ENCODE results near the gene ALDH7A1. TPM values are rescaled to one million over a fixed set of nuclear protein-coding genes. Genes with fewer than 3 reads are reported as not detected.

The ALDH7A1 gene
- total RNA-seq, 1 experiment from 2014 or later = 148 TPM

GRCh38 chr5:126483156-126483555 is 111.9 kb downstream of the ALDH7A1 start:
- Histone ChIP-seq H3K79me1 (ENCODE audit: insufficient read depth, low read depth, low read length, poor library complexity, severe bottlenecking) (no peaks in the 10 kb centered on the region), H2BK20ac (ENCODE audit: low read depth, low read length, poor library complexity, severe bottlenecking) (no peak overlapping the region), H3T11ph (ENCODE audit: low read length) (no peak overlapping the region), H2BK120ac (ENCODE audit: low read depth, low read length, poor library complexity, severe bottlenecking) (no peak overlapping the region), H4K5ac (ENCODE audit: insufficient read length, low read depth, low read length) (no peak overlapping the region), H2AFZ (ENCODE audit: low read length) (no peak overlapping the region), H2BK5ac (ENCODE audit: insufficient read length, low read length) (no peak overlapping the region), H3K18ac (ENCODE audit: insufficient read length, low read depth, low read length) (no peak overlapping the region), H3K9ac (ENCODE audit: extremely low read depth, insufficient read length, low read length) (no peak overlapping the region), H4K8ac (replicated peaks; ENCODE audit: insufficient read length, low read depth, low read length) (no peak overlapping the region), H3K56ac (ENCODE audit: insufficient read length, low read depth, low read length) (no peak overlapping the region), H3K23me2 (ENCODE audit: insufficient read length, low read depth, low read length, poor library complexity, severe bottlenecking) (no peaks in the 10 kb centered on the region), H2BK15ac (ENCODE audit: low read depth, low read length) (no peak overlapping the region), H3K4me1 (ENCODE audit: insufficient read depth, low read length) (no peaks in the 10 kb centered on the region), H3K27me3 (ENCODE audit: insufficient read depth, low read length) (no peaks in the 10 kb centered on the region), H2AK5ac (ENCODE audit: insufficient read length, low read length) (no peak overlapping the region), H2BK12ac (ENCODE audit: insufficient read length, low read depth, low read length) (no peak overlapping the region), H3K23ac (ENCODE audit: insufficient read length, low read depth, low read length) (no peak overlapping the region), H3K27ac (ENCODE audit: insufficient read length, low read depth, low read length) (no peak overlapping the region), H3K4ac (ENCODE audit: low read depth, low read length) (no peak overlapping the region), H3K79me2 (ENCODE audit: insufficient read depth, low read length) (no peaks in the 10 kb centered on the region), H3K14ac (ENCODE audit: insufficient read depth, low read length) (no peak overlapping the region), H4K20me1 (ENCODE audit: control insufficient read depth, insufficient read depth, insufficient read length) (no peaks in the 10 kb centered on the region), H4K91ac (ENCODE audit: insufficient read length, low read depth, low read length) (no peak overlapping the region), H3K9me3 (ENCODE audit: control insufficient read depth, low read depth, low read length) (no peaks in the 10 kb centered on the region), H3K4me2 (ENCODE audit: insufficient read depth, insufficient read length, low read length) (no peak overlapping the region)
- H3K9me3 Mint-ChIP-seq = no peaks in the 10 kb centered on the region
- no peak overlapping the region; a peak in 1 of 7 replicates for H3K27ac Mint-ChIP-seq
- H3K4me3 Mint-ChIP-seq = no peak overlapping the region
- no peak for DNase-seq
- H3K27me3 Mint-ChIP-seq (ENCODE audit: low read depth) = no peaks in the 10 kb centered on the region
- no CpG with 5 or more reads among the region's 3 CpGs for WGBS (ENCODE audit: extremely low coverage, insufficient read length, low lambda C conversion rate)
- TF ChIP-seq CTCF (conservative IDR thresholded peaks at IDR 0.05) = no peak
- H3K4me1 Mint-ChIP-seq = peaks cover 2% of the 10 kb centered on the region in 2 experiments; a peak in 1 of 4 replicates
- H3K36me3 Mint-ChIP-seq (ENCODE audit: insufficient read depth in 1 of 3, low read depth in 3 of 3) = peaks cover 7 to 70% (median 49%) of the 10 kb centered on the region in 3 experiments; a peak in 6 of 7 replicates
